Measurements from ENCODE around the gene MTHFR.

GRCh38 chr1:11736746-11737639, 68.8 kb downstream of the MTHFR start:
- TF ChIP-seq CTCF (IDR thresholded peaks at IDR 0.05; ENCODE audit: poor library complexity, severe bottlenecking) (no peak), POLR2AphosphoS5 (IDR thresholded peaks at IDR 0.05) (no peak), EP300 (conservative IDR thresholded peaks at IDR 0.05; ENCODE audit: poor library complexity, severe bottlenecking) (no peak), EZH2 (IDR thresholded peaks at IDR 0.05; ENCODE audit: borderline replicate concordance, insufficient read depth, low read length, poor library complexity, severe bottlenecking) (no peak)

All from neural cell (in vitro differentiated cells).